ENCODE data around the gene ZNF425.
"Not testable (repeated sequence)": the region's sequence is repeated elsewhere in the genome, so short reads cannot be mapped to it uniquely, and the experiment has no call there.

The ZNF425 gene

DNA sequence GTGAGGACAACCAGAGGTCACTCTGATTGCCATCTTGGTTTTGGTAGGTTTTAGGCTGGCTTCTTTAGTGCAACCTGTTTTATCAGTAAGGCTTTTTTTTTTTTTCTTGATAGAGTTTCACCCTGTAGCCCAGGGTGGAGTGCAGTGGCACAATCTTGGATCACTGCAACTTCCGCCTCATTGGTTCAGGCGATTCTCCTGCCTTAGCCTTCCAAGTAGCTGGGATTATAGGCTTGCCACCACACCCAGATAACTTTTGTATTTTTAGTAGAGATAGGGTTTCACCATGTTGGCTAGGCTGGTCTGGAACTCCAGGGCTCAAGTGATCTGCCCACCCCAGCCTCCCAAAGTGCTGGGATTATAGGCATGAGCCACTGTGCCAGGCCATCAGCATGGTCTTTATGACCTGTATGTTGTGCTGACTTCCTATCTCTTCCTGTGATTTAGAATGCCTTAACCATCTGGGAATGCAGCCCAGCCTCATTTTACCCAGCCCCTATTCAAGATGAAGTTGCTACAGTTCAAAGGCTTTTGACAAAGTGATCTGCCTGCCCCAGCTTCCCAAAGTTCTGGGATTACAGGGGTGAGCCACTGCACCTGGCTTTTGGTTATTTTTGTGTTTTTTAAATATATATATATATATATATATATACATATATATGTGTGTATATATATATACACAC lies 7.0 kb upstream of the ZNF425 start:
- DNase-seq = no peak

DNA sequence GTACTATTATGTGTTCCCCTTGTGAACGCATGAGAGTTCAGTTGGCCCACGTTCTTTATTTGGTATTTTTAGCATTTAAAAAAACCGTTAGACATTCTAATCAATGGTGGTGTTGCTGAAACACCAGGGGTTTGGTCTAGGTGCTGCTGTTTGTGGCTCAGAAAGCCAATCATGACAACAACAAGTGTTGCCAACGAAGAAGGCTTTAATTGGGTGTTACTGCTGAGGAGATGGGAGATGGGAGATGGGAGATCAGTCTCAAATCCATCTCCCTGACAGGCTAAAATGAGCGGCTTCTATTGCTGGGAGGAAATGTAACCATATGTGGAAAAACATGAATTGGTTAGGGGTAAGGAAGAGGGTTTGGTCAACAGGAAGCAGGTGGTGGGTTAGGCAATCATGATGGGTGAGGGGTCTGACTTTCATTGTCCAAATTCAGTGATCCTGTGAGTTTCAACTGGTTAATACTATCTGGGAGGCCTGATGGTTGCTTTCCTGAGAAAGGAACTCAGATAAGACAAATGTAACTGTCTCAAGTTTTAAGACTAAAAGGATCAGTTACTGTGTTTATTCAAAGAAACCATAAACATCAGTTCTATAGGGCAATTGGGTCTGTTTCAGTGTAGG lies 4.6 kb upstream of the ZNF425 start:
- DNase-seq = no peak

DNA sequence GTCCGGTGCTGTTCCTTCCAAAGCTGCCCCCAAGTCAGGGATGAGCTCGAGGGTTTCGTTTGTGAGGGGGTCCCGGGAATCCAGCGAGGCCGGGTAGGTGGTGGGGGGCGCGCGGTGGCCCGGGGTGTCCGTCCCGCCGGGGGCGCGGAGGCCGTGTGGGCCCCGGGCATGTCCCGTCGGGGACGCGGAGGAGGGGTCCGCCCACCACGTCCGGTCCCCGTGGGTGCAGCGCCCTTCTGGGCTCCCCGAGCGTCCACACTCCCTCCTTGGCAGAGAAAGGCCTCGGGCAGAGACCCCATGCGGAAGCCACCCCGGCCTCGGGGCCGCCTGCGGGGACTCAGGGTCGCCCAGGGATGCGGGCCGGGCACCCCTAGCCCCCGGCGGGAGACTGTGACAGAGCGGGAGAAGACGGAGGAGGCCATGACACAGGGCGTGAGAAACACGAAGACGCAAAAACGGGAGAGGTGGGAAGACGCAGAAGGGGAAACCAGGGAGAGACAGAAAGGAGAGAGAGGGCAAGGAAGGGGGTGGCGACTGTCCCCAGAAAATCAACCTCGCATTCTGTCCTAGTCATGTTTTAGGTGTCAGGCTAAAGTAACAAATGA lies 640 bp upstream of the ZNF425 start:
- DNase-seq = no peak

DNA sequence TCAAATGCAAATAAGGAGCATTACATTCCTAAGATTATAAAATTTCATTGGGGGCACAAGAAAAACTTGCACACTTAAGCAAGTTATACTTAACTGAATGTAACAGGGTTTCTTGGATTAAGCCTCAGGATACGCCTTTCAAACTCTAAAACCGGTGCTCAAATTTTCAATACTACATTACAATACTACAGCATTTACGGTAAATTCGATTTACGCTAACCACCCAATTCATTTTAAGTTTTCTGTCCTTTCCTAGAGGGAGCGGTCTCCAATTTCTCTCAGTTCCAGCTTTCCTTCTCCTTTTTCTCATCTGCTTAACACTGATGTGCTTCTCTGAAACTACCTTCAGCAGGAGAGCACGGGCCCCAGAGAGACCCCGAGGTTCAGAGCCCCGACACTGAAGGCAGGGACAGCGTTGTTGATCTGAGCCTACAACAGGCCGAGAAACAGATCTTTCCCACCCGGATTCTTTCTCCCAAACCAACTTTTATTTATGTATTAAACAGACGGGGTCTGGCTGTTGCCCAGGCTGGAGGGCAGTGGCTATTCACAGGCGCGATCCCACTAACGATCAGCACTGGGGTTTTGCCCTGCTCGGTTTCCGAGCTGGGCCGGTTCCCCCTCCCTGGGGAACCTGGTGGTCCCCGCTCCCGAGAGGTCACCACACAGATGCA lies 798 bp downstream of the ZNF425 start:
- no peak for DNase-seq

DNA sequence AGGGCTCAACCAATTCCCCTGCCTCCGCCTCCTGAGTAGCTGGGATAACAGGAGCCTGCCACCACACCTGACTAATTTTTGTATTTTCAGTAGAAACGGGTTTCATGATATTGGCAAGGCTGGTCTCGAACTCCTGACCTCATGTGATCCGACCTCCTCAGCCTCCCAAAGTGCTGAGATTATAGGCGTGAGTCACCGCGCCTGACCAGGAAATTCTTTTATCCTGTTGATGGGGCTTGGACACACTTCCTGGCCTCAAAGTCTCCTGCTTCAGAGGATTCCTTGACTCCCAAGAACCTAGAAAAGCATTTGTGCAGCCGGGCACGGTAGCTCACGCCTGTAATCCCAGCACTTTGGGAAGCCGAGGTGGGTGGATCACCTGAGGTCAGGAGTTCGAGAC lies 16.2 kb downstream of the ZNF425 start:
- no peak for DNase-seq

DNA sequence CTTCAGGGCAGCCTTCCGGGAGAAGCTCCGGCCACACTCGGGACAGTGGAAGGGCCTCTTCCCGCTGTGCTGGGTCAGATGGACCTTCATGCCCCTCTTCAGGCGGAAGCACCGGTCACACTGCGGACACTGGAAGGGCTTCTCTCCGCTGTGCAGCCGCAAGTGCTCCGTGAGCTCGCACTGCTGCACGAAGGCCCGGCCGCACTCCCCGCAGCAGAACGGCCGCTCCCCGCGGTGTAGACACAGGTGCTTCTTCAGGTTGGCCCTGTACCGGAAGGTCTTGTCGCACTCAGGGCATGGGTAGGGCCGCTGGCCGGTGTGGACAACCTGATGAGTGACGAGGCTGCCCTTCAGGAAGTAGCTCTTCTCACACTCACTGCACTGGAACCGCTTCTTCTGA lies 21.4 kb downstream of the ZNF425 start:
- no peak for DNase-seq

DNA sequence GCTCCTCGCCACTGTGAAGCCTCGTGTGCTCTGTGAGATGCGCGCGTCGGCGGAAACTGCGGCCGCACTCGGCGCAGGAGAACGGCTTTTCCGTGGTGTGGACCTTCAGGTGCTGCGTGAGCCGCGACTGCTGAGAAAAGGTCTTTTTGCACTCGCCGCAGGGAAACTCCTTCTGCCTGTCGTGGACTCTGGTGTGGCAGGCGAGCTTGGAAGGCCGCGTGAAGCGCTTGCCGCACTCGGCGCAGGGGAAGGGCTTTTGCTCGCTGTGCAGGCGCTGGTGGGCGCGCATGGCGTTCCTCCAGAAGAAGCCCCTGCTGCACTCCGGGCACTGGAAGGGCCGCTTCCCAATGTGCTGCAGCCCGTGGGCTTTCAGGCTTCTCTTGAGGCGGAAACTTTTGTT lies 21.9 kb downstream of the ZNF425 start:
- DNase-seq = no peak

DNA sequence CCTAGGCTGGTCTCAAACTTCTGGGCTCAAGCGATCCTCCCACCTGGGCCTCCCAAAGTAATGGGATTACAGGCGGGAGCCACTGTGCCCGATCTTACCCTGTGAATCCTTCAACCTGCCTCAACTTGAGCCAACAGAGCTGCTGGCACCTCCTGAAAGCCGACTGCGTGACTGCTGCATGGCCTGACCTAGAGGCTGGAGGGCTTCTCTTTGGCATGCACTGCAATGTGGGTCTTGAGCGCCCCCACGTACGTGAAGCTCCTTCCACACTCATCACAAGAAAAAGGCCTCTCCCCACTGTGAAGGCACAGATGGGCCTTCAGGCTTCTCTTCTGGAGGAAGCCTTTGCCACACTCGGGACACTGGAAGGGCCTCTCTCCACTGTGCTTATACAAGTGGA lies 22.7 kb downstream of the ZNF425 start:
- no peak for DNase-seq

DNA sequence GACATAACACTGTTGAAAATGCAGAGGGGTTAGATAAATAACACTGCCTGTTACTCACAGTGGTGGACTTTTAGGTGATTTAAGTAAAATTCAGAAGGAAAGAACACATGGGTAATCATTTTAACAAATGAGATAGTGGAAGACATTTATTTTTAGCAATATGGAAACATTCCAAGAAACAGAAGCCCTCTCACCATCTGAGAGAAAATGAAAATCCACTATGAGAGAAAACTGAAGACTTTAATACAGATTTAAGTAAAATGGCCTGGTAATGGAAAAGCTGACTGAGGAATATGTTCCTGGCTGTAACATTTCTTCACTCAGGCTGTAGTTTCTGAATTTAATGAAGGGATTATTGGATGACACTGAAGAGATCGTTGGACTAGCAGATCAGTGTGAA lies 23.5 kb downstream of the ZNF425 start:
- DNase-seq = no peak

DNA sequence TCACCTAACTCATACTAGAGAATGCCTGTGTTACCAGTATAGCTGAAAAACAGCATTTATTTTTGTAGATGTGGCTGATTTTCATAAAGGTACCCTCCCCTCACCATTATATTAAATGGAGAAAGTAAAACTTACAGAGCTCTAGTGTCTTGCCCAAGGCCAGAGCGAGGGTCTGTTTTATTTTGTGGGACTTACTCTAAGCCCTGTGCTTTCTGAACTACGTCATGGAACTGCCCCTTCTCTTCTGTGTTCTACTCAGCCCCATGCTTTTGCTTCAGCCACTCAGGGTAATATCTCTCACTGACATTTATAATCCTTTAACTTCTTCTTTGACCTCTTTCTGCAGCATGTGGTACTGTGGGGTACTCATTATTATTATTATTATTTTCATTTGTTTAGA lies 25.3 kb downstream of the ZNF425 start:
- no peak for DNase-seq

DNA sequence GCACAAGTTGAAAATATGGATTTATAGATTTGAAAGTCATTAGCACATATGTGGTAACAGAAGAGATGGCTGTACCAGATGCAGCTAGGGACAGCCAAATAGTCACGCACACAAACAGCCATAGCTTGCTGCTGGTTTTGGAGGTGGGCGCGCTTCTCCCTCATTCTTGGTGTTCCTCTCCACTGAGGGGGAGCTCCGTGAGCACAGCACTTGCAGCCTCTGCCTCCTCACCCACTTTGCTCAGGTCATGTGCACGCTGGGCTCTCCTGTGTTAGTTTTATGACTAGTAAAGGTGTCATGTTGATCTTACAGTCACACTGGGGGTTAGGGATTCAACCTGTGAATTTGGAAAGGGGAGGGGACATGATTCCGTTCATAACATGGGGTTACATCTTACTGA lies 27.1 kb downstream of the ZNF425 start:
- DNase-seq = no peak

DNA sequence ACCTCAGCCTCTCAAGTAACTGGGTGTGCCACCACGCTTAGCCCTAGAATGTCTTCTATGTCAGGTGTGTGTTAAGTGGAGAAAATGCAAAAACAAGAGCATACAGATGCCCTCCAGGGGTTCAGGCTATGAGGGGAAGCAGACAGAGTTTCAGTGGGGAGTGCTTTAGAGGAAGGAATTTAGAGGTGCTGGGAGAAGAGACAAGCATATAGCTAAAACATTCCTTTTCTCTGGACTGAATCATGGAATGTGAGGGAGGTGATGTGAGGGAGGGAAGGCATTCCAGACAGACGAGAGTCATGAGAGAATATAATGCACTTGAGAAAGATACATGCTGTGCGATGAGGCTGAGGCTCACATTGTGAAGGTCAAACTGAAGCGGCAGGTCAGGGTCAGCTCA lies 29.0 kb downstream of the ZNF425 start:
- DNase-seq = no peak

DNA sequence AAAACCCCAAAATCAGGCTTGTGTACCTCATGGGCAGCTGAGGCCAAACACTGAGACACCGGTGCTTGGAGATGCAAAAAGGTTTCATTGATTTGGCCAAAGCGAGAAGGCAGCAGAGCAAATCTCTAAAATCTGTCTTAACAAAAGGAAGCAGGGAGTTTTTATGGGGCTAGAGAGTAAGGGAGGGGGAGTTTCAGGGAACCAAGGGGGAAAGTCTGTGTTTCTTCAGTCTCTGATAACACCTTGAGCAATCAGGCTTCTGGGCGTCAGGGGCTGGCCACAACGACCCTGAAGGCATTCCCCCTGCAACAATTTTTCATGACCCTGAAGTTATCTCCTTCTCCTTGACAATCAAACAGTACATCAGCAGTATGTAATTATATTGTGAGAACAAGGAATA lies 32.9 kb downstream of the ZNF425 start:
- DNase-seq = no peak

DNA sequence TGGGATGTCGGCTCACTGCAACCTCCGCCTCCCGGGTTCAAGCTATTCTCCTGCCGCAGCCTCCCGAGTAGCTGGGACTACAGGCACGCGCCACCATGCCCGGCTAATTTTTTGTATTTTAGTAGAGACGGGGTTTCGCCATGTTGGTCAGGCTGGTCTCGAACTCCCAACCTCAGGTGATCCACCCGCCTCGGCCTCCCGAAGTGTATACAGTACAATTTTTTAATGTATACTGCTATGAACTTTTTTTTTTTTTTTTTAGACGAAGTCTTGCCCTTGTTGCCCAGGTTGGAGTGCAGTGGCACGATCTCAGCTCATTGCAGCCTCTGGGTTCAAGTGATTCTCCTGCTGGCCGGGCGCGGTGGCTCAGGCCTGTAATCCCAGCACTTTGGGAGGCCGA lies 33.9 kb downstream of the ZNF425 start:
- DNase-seq = not testable (repeated sequence)

DNA sequence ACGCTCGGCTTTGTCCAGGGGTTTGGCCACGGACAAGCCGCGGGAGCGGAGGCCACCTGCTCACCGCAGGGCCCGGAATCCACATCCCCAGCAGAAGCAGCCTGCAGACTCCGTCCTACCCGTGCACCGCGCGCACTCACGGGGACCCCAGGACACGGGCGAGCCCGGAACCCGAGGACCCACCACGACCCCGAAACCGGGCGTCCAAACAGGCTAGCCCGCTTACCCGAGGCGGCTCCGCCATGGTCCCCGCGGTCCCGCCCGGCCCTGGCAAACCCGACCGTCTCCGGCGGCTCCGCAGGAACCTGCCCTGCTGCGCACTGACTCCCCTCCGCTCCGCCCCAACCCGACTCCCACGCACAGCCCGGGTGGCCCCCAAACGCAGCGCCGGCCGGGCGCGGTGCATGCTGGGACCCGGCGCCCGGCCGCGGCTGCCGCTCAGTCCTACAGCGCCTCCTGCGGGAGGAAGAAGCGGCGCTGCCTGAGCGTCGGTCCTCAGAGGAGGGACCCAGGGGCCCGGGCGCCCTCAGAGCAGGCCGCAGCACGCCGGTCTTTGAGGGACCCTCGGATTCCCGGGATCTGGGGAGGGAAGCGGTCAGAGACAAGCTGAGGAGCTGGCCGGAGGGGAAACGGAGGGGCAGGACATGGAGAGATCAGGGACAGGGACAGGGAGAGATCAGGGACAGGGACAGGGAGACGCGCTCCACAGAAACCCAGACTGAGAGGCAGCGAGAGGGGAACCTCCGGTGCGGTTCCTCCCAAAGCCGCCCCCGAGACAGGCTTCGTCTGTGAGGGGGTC lies 35.5 kb downstream of the ZNF425 start, which contains the start of gene ZNF786:
ZNF786 (minus strand) TSS at position 322 of the 799 bp plus-strand sequence; CDS start at position 244, 78 bp downstream.
- peak; percentile 73 for DNase-seq

DNA sequence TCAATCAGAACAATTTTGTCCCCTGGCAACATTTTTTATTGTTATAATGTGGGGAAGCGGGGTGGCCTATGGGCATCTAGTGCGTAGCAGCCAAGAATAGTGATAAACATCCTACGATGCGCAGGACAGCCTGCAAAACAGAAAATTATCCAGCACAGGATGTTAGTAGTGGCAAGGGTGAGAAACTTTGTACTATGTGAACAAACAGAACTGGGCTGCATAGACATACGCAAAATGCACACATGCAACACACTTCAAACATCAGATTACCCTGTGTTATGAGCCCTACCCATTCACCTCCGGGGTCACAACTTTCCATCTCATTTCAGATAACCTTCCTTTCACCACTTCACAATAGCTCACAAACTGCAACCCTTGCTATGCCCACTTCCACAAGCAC lies 38.7 kb downstream of the ZNF425 start:
- no peak for DNase-seq

DNA sequence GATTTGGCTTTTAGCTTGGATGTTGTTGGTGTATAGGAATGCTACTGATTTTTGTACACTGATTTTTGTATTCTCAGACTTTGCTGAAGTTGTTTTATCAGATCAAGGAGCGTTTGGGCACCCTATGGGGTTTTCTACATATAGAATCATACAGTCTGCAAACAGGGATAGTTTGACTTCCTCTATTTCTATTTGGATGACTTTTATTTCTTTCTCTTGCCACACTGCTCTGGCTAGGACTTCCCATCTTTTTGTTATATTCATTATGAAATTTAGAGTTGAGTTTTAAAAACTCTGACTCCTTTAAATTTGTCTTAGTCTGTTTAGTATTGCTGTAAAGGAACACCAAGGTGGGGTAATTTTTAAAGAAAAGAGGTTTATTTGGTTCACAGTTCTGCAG lies 40.3 kb downstream of the ZNF425 start:
- DNase-seq = no peak

DNA sequence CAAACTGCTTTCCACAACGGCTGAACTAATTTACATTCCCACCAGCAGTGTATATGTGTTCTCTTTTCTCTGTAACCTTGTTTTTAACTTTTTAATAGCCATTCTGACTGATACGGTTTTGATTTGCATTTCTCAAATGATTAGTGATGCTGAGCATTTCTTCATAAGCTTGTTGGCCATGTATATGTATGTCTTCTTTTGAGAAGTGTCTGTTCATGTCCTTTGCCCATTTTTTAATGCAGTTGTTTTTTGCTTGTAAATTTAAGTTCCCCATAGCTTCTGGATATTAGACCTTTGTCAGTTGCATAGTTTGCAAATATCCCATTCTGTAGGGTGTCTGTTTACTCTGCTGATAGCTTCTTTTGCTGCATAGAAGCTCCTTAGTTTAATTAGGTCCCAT lies 41.7 kb downstream of the ZNF425 start:
- no peak for DNase-seq

DNA sequence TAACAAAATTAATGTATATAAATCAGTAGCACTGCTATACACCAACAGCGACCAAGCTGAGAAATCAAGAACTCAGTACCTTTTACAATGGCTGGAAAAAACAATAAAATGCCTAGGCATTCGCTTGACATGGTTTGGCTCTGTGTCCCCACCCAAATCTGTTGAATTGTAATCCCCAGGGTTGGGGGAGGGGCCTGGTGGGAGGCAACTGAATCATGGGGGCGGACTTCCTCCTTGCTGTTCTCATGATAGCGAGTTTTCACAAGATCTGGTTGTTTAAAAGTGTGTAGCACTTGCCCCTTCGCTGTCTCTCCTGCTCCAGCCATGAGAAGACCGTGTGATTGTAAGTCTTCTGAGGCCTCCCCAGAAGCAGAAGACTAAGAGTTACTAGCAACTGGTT lies 44.2 kb downstream of the ZNF425 start:
- DNase-seq = no peak

DNA sequence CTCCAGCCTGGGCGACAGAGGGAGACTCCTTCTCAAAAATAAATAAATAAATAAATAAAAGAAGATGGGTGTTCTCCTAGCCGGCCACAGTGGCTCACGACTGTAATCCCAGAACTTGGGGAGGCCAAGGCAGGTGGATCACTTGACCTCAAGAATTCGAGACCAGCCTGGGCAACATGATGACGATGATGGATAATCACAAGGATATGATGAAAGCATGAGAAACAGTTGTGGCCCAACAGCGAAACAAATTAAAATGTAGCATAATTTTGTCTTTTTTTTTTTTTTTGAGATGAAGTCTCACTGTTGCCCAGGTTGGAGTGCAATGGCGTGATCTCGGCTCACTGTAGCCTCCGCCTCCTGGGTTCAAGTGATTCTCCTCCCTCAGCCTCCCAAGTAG lies 48.5 kb downstream of the ZNF425 start:
- DNase-seq = no peak

DNA sequence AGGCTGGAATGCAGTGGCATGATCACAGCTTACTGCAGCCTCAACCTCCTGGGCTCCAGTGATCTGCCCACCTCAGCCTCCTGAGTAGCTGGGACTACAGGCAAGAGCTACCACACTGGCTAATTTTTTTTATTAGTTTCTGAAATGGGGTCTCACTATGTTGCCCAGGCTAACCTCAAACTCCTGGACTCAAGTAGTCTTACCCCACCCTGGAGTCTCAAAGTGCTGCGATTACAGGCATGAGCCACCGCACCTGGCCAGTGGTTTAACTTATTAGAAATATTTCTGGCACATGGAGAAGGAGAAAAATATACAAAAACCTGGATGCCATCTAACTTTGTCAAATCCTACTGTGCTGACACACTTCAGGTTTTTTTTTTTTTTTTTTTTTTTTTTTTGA lies 50.8 kb downstream of the ZNF425 start:
- DNase-seq = no peak

DNA sequence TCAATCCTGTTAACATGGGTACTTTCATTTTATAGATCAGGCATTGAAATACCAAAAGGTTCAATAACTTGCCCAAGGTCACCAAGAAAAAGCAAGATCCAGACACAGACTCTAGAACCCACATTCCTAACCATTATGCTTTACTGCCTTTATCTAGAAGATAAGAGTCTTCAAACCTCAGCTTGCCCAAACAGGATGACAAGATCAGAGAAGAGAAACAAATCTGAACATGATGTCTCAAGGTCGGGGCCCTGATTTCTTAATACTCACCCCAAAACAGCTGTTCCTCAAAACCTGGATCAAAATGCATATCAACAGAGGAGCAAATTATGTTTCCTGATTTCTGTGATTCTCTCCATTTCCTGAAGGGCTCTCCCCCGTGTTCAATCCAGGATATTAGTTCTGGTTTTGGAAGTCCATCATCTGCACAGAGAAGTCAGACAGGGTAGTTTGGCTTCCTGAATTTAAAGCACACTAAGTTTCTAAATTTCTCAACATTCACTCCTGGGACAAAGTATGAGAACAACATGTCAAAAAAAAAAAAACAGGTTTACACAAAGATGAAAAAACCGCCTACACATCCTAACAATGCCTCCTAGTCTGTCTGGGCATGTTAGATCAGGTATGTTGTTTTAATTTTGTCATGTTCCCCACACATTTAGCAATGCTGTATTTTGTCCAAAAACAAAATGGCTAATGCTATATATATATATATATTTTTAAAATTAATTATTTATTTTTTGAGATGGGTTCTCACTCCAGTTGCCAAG lies 51.8 kb downstream of the ZNF425 start:
- DNase-seq = no peak

DNA sequence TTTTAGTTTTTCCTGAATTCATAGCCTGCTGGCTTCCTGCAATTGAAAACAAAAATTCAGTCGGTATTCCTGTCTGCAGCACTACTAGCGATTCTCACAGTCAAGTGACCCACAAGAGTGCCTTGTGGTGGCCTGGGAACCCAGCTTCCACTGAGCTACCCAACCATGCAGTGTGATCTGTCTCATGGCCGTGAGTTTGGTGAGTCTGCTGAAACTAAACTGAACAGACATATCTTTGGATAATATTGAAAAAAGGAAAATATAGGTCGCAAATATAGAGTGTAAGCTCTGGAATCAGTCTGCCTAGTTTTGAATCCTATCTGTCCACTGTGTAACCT lies 53.7 kb downstream of the ZNF425 start:
- DNase-seq = no peak
